ENCODE measurements around the gene TMEM108.
A peak's percentile ranks its signal among the peaks of the same experiment; 100 is the strongest.
"Not testable (repeated sequence)": the region's sequence is repeated elsewhere in the genome, so short reads cannot be mapped to it uniquely, and the experiment has no call there.

Gene TMEM108

DNA sequence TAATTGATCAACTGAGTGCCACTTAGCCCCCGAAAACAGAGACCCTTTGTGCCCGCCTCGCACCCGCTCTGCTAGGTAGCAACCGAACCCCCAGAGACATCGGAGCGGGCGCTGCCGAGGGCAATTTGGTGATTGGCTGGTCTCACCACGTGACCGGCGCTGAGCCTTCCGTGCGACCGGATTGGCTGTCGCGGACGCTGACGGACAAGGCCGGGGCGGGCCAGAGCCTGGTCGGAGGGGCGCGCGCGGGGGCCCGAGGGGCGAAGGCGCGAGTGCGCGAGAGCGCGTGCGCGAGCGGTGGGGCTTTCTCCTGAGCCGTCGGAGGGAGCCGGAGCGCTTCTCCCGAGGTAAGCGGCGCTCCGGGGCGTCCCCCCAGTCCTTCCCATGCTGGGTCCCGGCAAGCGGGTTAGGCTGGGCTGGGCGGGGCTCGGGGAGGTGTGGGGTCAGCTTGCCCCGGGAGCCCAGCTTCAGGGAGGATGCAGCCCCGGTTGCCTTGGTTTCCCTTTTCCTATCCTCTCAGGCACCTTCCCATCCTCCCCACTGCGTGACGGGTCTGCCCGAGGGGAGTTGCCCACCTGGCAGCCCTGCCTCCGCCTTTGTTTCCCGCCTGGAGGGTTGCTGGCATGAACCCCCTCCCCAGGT, at the start of gene TMEM108:
TSS of gene TMEM108 (plus strand) at position 303 of the 642 bp plus-strand sequence.
- Histone ChIP-seq H3K4me3 (ENCODE audit: low read length) (peak within 1 kb of the TSS; percentile 81), H3K9me3 (ENCODE audit: insufficient read depth, low read depth, low read length) (no peaks in the 10 kb centered on the region), H3K36me3 (ENCODE audit: insufficient read depth, low read depth, low read length) (no peaks in the 10 kb centered on the region; the same call in 1 of the 2 replicates), H3K9ac (ENCODE audit: low read depth, low read length) (peak within 1 kb of the TSS; percentile 63; the same call in 1 of the 2 replicates), H3K27ac (ENCODE audit: low read length) (no peak within 1 kb of the TSS), H3K27me3 (ENCODE audit: insufficient read depth, low read length) (peaks cover 36% of the 10 kb centered on the region), H3K4me1 (ENCODE audit: insufficient read depth, low read length) (peaks cover 29% of the 10 kb centered on the region)

DNA sequence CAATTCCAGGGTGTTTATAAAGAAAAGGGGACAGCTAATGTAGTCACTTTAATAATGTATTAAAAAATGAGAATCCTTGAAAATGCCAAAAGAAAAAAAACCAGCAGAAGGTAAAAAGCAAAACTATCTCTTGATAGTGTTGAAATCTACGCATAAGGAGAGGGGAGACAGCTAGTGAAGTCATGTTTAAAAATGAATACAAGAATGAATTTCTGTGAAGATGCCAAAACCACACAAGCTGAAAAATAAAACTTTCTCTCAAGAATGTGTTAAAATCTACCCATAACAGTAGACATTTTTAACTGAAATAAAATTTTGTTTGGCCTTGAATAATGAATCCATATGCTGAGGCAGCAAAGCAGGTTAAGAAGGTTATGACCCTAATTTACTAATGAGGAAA, 42.2 kb upstream of the TMEM108 start:
- no peaks in the 10 kb centered on the region for H3K9me3 ChIP-seq (ENCODE audit: insufficient read depth, low read depth, low read length)
- H3K4me3 ChIP-seq (ENCODE audit: low read length): no peak overlapping the region
- H3K27me3 ChIP-seq (ENCODE audit: insufficient read depth, low read length): no peaks in the 10 kb centered on the region
- no peak overlapping the region for H3K9ac ChIP-seq (ENCODE audit: low read depth, low read length)
- H3K36me3 ChIP-seq (ENCODE audit: insufficient read depth, low read depth, low read length): no peaks in the 10 kb centered on the region
- no peaks in the 10 kb centered on the region for H3K4me1 ChIP-seq (ENCODE audit: insufficient read depth, low read length)
- no peak overlapping the region for H3K27ac ChIP-seq (ENCODE audit: low read length)

DNA sequence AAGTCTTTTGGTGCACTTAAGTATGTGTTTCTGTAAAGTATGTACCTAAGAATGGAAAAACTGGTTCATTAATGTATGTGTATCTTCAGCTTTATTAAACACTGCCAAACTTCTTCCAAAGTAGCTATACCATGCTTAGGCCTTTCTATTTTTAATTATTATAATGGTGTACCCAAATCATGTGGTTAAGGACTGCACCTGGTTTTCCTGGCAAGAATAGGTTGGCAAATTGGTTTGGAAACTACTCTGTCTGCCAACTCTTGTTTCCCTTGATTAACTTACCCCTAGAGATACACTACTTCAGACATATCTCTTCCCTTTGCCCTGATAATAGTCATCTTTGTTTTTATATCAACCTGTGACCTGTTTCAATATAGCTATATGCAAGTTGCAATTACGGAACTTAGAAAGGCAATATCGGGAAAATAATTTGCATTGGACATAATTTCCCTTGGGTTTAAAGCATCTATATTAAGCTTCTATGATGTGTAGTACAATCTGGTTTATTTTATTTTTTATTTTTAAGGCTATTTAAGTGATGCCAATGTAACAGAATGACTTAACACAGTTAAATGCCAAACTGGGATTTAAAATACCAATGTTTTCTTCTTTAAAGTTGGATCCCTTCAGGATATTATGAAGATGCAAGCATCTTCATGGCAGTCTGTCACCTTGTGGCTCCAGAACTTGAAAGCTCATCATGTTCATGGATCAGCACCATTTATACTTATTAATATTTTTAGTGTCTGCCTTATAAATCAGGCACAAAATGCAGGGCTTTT, 40.6 kb upstream of the TMEM108 start:
- no peak overlapping the region for H3K27ac ChIP-seq (ENCODE audit: low read length)
- no peaks in the 10 kb centered on the region for H3K4me1 ChIP-seq (ENCODE audit: insufficient read depth, low read length)
- no peak overlapping the region for H3K4me3 ChIP-seq (ENCODE audit: low read length)
- H3K9me3 ChIP-seq (ENCODE audit: insufficient read depth, low read depth, low read length): no peaks in the 10 kb centered on the region
- no peak overlapping the region for H3K9ac ChIP-seq (ENCODE audit: low read depth, low read length)
- no peaks in the 10 kb centered on the region for H3K27me3 ChIP-seq (ENCODE audit: insufficient read depth, low read length)
- no peaks in the 10 kb centered on the region for H3K36me3 ChIP-seq (ENCODE audit: insufficient read depth, low read depth, low read length)

DNA sequence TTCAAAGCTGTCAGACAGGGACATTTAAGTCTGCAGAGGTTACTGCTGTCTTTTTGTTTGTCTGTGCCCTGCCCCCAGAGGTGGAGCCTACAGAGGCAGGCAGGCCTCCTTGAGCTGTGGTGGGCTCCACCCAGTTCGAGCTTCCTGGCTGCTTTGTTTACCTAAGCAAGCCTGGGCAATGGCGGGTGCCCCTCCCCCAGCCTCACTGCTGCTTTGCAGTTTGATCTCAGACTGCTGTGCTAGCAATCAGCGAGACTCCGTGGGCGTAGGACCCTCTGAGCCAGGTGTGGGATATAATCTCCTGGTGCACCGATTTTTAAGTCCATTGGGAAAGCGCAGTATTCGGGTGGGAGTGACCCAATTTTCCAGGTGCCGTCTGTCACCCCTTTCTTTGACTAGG, 33.2 kb upstream of the TMEM108 start:
- H3K27me3 ChIP-seq (ENCODE audit: insufficient read depth, low read length); H3K4me3 ChIP-seq (ENCODE audit: low read length); H3K36me3 ChIP-seq (ENCODE audit: insufficient read depth, low read depth, low read length); H3K4me1 ChIP-seq (ENCODE audit: insufficient read depth, low read length); H3K27ac ChIP-seq (ENCODE audit: low read length); H3K9ac ChIP-seq (ENCODE audit: low read depth, low read length): not testable (repeated sequence)
- H3K9me3 ChIP-seq (ENCODE audit: insufficient read depth, low read depth, low read length): peaks cover 23% of the 10 kb centered on the region

DNA sequence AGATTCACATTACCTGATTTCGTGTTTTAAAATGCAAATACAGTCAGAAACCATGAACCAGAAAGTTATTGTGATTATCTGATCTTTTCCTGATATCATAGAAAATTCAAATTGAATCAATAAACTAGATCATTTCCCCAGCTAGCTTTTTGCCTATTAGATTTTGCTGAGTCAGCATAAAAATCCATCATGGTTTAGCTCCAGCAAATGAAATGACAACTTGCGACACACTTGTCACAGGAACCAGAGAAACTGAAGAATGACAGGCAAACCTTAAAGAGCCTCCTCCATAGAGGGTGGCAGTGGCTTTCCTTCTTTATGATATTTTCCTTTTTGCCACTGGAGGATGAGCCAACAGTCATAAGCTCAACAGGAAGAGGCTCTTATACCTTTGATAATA, 30.6 kb upstream of the TMEM108 start:
- H3K4me1 ChIP-seq (ENCODE audit: insufficient read depth, low read length): no peaks in the 10 kb centered on the region
- peaks cover 39% of the 10 kb centered on the region for H3K9me3 ChIP-seq (ENCODE audit: insufficient read depth, low read depth, low read length)

DNA sequence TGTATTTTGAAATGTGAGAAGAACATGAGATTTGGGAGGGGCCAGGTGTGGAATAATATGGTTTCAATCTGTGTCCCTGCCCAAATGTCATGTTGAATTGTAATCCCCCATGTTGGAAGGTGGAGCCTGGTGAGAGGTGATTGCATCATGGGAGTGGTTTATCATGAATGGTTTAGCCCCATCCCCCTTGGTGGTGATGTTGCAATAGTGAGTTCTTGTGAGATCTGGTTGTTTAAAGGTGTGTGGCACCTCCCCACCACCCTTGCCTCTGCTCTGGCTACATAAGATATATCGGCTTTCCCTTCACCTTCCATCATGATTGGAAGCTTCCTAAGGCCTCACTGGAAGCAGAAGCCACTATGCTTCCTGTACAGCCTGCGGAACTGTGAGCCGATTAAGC, 23.9 kb upstream of the TMEM108 start:
- Histone ChIP-seq H3K27me3 (ENCODE audit: insufficient read depth, low read length) (no peaks in the 10 kb centered on the region), H3K4me1 (ENCODE audit: insufficient read depth, low read length) (no peaks in the 10 kb centered on the region), H3K9ac (ENCODE audit: low read depth, low read length) (no peak overlapping the region), H3K36me3 (ENCODE audit: insufficient read depth, low read depth, low read length) (no peaks in the 10 kb centered on the region), H3K9me3 (ENCODE audit: insufficient read depth, low read depth, low read length) (peaks cover 24% of the 10 kb centered on the region), H3K4me3 (ENCODE audit: low read length) (no peak overlapping the region), H3K27ac (ENCODE audit: low read length) (no peak overlapping the region)

More for the DNA sequence above, 30.6 kb upstream of the TMEM108 start:
- no peak overlapping the region for H3K27ac ChIP-seq (ENCODE audit: low read length)
- no peaks in the 10 kb centered on the region for H3K27me3 ChIP-seq (ENCODE audit: insufficient read depth, low read length)
- no peak overlapping the region for H3K4me3 ChIP-seq (ENCODE audit: low read length)
- no peak overlapping the region for H3K9ac ChIP-seq (ENCODE audit: low read depth, low read length)
- no peaks in the 10 kb centered on the region for H3K36me3 ChIP-seq (ENCODE audit: insufficient read depth, low read depth, low read length)

DNA sequence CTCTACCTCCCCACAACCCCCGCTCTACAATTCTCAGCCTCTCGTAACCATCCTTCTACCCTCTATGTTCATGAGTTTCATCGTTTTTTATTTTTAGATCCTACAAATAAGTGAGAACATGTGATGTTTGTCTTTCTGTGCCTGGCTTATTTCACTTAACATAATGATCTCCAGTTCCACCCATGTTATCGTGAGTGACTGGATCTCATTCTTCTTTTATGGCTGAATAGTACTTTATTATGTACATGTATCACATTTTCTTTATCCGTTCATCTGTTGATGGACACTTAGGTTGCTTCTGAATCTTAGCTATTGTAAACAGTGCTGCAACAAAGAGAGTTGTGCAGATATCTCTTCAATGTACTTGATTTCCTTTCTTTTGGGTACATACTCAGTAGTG, 22.6 kb upstream of the TMEM108 start:
- H3K36me3 ChIP-seq (ENCODE audit: insufficient read depth, low read depth, low read length); H3K4me3 ChIP-seq (ENCODE audit: low read length); H3K4me1 ChIP-seq (ENCODE audit: insufficient read depth, low read length); H3K27ac ChIP-seq (ENCODE audit: low read length); H3K27me3 ChIP-seq (ENCODE audit: insufficient read depth, low read length); H3K9ac ChIP-seq (ENCODE audit: low read depth, low read length): not testable (repeated sequence)
- H3K9me3 ChIP-seq (ENCODE audit: insufficient read depth, low read depth, low read length): peaks cover 19% of the 10 kb centered on the region

DNA sequence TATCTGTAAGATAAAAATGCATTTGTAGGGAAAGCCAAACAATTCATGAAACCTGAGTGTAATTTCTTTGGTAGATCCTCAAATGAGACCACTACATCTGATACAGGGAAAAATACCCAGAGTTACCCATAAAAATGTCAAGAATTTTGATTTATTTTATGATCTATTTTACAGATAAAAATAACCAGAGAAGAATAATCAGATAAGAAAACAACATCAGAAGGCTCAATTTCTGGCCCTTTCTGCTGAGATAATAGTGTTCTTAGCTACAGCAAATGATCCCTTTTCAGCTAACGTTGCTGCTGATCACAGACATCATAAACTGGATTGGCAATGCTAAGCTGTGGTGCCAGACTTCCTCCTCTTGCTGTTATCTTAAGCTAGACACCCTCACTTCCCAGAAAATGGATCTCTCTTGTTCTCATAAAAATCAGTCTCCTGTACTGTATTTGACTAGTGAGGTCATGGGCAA, 21.3 kb upstream of the TMEM108 start:
- Histone ChIP-seq H3K9ac (ENCODE audit: low read depth, low read length) (no peak overlapping the region), H3K36me3 (ENCODE audit: insufficient read depth, low read depth, low read length) (no peaks in the 10 kb centered on the region), H3K9me3 (ENCODE audit: insufficient read depth, low read depth, low read length) (peaks cover 9% of the 10 kb centered on the region), H3K4me3 (ENCODE audit: low read length) (no peak overlapping the region), H3K4me1 (ENCODE audit: insufficient read depth, low read length) (no peaks in the 10 kb centered on the region), H3K27me3 (ENCODE audit: insufficient read depth, low read length) (no peaks in the 10 kb centered on the region), H3K27ac (ENCODE audit: low read length) (no peak overlapping the region)

DNA sequence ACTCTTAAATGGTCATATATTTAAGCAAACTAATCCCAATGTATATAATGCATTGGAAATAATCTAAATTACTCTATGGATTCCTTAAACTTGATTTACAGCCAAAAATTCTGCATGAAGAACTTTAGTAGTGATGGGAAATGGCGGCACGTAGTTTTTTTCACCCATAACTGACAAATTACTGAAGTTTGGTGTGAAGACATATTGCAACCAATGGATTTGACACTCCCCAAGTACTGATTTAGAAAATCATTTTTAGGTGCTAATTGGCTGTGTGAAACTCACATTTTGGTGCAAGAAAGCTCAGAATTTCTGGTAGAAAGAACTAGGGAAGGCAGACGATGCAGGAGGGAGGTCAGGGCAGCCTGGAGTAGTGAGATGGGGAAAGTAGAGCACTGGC, 19.3 kb upstream of the TMEM108 start:
- no peak overlapping the region for H3K27ac ChIP-seq (ENCODE audit: low read length)
- no peaks in the 10 kb centered on the region for H3K27me3 ChIP-seq (ENCODE audit: insufficient read depth, low read length)
- no peak overlapping the region for H3K4me3 ChIP-seq (ENCODE audit: low read length)

DNA sequence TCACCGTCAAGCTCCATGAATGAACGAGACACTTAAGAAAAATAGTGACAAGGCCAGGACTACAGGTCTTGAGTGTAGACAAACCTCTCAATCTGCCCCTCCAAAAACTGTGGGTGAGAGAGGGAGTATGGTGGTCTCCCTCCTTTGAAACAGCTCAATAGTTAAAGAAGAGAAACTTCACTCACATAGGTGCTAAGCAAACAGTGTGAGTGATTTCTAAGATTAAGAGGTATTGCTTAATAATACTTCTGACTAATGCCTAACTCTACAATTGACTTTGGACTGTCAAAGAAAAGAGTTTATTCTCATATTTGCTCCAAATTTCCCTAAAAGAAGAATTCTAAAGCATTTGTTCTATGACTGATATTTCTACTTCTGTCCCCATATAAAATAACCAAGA, 17.0 kb upstream of the TMEM108 start:
- no peak overlapping the region for H3K4me3 ChIP-seq (ENCODE audit: low read length)
- no peak overlapping the region for H3K9ac ChIP-seq (ENCODE audit: low read depth, low read length)
- H3K9me3 ChIP-seq (ENCODE audit: insufficient read depth, low read depth, low read length): no peaks in the 10 kb centered on the region
- H3K27ac ChIP-seq (ENCODE audit: low read length): no peak overlapping the region
- no peaks in the 10 kb centered on the region for H3K36me3 ChIP-seq (ENCODE audit: insufficient read depth, low read depth, low read length)
- H3K4me1 ChIP-seq (ENCODE audit: insufficient read depth, low read length): no peaks in the 10 kb centered on the region
- no peaks in the 10 kb centered on the region for H3K27me3 ChIP-seq (ENCODE audit: insufficient read depth, low read length)

More for the DNA sequence above, 19.3 kb upstream of the TMEM108 start:
- H3K36me3 ChIP-seq (ENCODE audit: insufficient read depth, low read depth, low read length): no peaks in the 10 kb centered on the region
- H3K9ac ChIP-seq (ENCODE audit: low read depth, low read length): no peak overlapping the region
- H3K4me1 ChIP-seq (ENCODE audit: insufficient read depth, low read length): no peaks in the 10 kb centered on the region
- H3K9me3 ChIP-seq (ENCODE audit: insufficient read depth, low read depth, low read length): no peaks in the 10 kb centered on the region

DNA sequence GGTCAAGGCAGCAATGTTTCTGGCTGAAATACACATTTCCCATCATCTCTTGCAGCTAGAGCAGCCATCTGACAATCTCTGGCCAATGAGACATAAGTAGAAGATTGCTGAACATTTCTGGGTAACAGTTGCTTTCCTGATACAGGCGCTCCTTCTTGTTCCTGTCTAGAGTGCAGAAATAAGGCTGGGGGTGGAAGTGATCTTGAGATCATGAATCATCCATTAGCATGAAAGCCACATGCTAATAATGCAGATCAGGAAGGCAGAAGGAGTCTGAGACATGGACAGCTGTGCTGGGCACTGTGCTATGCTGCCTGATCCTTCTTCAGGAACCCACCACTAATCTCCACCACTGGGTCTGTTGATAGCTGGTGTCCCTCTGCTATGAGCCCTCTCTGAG, 14.8 kb upstream of the TMEM108 start:
- Histone ChIP-seq H3K4me1 (ENCODE audit: insufficient read depth, low read length) (no peaks in the 10 kb centered on the region), H3K9me3 (ENCODE audit: insufficient read depth, low read depth, low read length) (no peaks in the 10 kb centered on the region), H3K9ac (ENCODE audit: low read depth, low read length) (no peak overlapping the region), H3K36me3 (ENCODE audit: insufficient read depth, low read depth, low read length) (no peaks in the 10 kb centered on the region), H3K27me3 (ENCODE audit: insufficient read depth, low read length) (no peaks in the 10 kb centered on the region), H3K27ac (ENCODE audit: low read length) (no peak overlapping the region), H3K4me3 (ENCODE audit: low read length) (no peak overlapping the region)

DNA sequence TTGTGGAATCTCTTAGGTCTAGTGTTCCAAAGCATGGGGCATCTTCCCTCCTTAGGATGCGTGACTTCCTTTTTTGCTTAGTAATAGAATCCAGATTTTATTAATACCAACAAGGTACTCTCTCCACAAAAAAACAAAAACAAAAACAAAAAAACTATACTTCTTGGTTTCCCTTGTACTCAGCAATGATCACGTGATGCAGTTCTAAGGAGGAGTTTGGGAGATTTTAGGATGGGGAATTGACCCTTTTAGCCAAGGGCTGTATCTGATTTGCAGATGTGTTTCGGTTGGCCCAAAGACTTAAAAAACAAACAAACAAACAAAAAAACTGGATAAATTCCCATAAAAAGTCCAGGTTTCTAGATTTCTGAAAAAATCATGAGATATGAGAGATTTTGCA, 12.6 kb upstream of the TMEM108 start:
- no peak overlapping the region for H3K4me3 ChIP-seq (ENCODE audit: low read length)
- H3K27ac ChIP-seq (ENCODE audit: low read length): no peak overlapping the region
- no peaks in the 10 kb centered on the region for H3K9me3 ChIP-seq (ENCODE audit: insufficient read depth, low read depth, low read length)
- no peaks in the 10 kb centered on the region for H3K27me3 ChIP-seq (ENCODE audit: insufficient read depth, low read length)
- no peaks in the 10 kb centered on the region for H3K36me3 ChIP-seq (ENCODE audit: insufficient read depth, low read depth, low read length)
- no peaks in the 10 kb centered on the region for H3K4me1 ChIP-seq (ENCODE audit: insufficient read depth, low read length)
- H3K9ac ChIP-seq (ENCODE audit: low read depth, low read length): no peak overlapping the region

Measured in iPS-20b (cell line).